ENCODE data around the gene IGFBP3.

GRCh38 chr7:45915606-45916005 is 5.5 kb downstream of the IGFBP3 start:
- no peak for TF ChIP-seq DNMT1 (CRISPR knock-in tag; IDR thresholded peaks at IDR 0.05)
- no peak for TF ChIP-seq BHLHE40 (IDR thresholded peaks at IDR 0.05; ENCODE audit: low read length)
- TF ChIP-seq ZNF614 (CRISPR knock-in tag; IDR thresholded peaks at IDR 0.05; ENCODE audit: borderline replicate concordance), result no peak

Data from HepG2 (cell line).